Measurements from ENCODE around the gene KDM4C. TPM values are rescaled to one million over a fixed set of nuclear protein-coding genes. Genes with fewer than 3 reads are reported as not detected.
A peak's percentile ranks its signal among the peaks of the same experiment; 100 is the strongest.

KDM4C gene
- total RNA-seq, 1 donor = 50.7 TPM

GRCh38 chr9:6928863-6929262, 171.1 kb downstream of the KDM4C start:
- Histone ChIP-seq H3K27me3 (ENCODE audit: insufficient read depth, low read length) (no peaks in the 10 kb centered on the region), H3K79me2 (ENCODE audit: insufficient read depth, low read length) (no peaks in the 10 kb centered on the region), H3K27ac (ENCODE audit: low read depth, low read length) (no peak overlapping the region), H3K4me2 (ENCODE audit: insufficient read depth, low read length) (no peak overlapping the region), H3K9me3 (ENCODE audit: low read depth, low read length) (no peaks in the 10 kb centered on the region), H2AFZ (ENCODE audit: low read length) (no peak overlapping the region), H3K36me3 (ENCODE audit: insufficient read depth, low read length) (no peaks in the 10 kb centered on the region), H4K20me1 (ENCODE audit: insufficient read depth, low read length) (no peaks in the 10 kb centered on the region), H3K4me3 (ENCODE audit: insufficient read depth, low read length) (no peak overlapping the region), H3K4me1 (ENCODE audit: insufficient read depth, low read length) (peaks cover 38% of the 10 kb centered on the region)
- TF ChIP-seq CTCF (IDR thresholded peaks at IDR 0.05; ENCODE audit: extremely low read depth, low read depth, low read length) = no peak
- no peak for DNase-seq (ENCODE audit: insufficient read length, low spot score, missing footprints)

DNA sequence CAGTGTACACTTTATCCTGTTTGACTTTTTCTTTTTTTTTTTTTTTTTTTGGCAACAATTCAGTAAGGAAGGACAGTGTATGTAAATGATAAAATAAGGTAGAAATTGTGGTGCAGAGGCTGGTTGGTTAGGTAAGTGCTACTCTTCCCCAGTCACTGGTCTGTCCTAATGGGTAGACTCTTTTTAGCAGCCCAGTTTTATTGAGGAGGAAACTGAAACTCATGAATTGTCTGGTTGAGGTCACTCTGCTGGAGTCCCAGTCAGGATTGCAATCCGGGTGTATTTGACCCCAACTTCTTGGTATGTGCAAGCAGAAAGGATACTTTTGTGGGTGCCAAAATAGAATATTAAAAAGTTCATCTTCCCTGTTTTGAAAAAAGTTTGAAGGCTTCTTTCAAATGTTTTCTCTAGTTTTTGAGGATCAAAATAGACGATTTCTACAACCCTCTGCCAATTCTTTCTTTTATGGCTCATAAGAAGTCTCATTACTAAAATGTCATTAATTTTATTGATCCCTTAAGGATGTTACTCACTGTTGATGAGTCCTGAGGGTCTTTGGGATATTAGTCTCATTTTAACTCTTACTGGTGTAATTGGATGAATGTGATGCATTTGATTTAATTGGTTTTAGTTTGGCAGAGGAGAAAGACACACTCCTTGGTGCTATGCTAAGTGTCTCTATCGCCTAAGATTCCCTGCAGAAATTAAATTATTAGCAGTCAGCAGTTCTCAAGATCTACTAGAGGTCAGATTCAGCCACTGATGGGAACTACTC, 171.9 kb downstream of the KDM4C start:
- no peak overlapping the region for H2AFZ ChIP-seq (ENCODE audit: low read length)
- H3K79me2 ChIP-seq (ENCODE audit: insufficient read depth, low read length) = no peaks in the 10 kb centered on the region
- peaks cover 38% of the 10 kb centered on the region for H3K4me1 ChIP-seq (ENCODE audit: insufficient read depth, low read length)
- no peak for TF ChIP-seq CTCF (IDR thresholded peaks at IDR 0.05; ENCODE audit: extremely low read depth, low read depth, low read length)
- H4K20me1 ChIP-seq (ENCODE audit: insufficient read depth, low read length) = no peaks in the 10 kb centered on the region
- no peak overlapping the region for H3K4me2 ChIP-seq (ENCODE audit: insufficient read depth, low read length)
- H3K9me3 ChIP-seq (ENCODE audit: low read depth, low read length) = no peaks in the 10 kb centered on the region
- no peak overlapping the region for H3K27ac ChIP-seq (ENCODE audit: low read depth, low read length)
- no peaks in the 10 kb centered on the region for H3K27me3 ChIP-seq (ENCODE audit: insufficient read depth, low read length)
- no peak overlapping the region for H3K4me3 ChIP-seq (ENCODE audit: insufficient read depth, low read length)
- H3K36me3 ChIP-seq (ENCODE audit: insufficient read depth, low read length) = no peaks in the 10 kb centered on the region
- no peak for DNase-seq (ENCODE audit: insufficient read length, low spot score, missing footprints)

DNA sequence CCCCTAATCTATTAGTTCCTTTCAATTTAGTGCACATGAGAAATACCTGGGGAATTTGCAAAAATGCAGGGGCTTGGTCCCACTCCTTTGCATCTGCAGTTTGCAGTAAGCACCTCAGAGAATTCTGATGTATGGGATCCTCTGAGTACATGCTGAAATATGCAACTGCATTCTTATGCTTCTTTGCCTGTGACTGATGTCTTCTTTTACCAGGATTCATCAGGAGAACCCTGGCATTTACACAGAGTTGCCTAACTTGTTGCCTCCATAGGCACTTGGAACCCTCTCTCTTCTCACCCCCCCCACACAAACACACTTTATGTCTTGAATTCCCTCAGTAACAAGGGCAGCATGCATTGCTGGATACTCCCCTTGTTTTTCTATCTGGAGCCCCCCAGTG, 173.1 kb downstream of the KDM4C start:
- no peak for DNase-seq (ENCODE audit: insufficient read length, low spot score, missing footprints)
- H3K4me2 ChIP-seq (ENCODE audit: insufficient read depth, low read length) = peak overlapping the region; percentile 32

More for the DNA sequence above, 173.1 kb downstream of the KDM4C start:
- H3K79me2 ChIP-seq (ENCODE audit: insufficient read depth, low read length) = no peaks in the 10 kb centered on the region
- H3K27me3 ChIP-seq (ENCODE audit: insufficient read depth, low read length) = no peaks in the 10 kb centered on the region
- H3K27ac ChIP-seq (ENCODE audit: low read depth, low read length) = no peak overlapping the region
- H2AFZ ChIP-seq (ENCODE audit: low read length) = no peak overlapping the region
- H3K9me3 ChIP-seq (ENCODE audit: low read depth, low read length) = no peaks in the 10 kb centered on the region
- H3K4me1 ChIP-seq (ENCODE audit: insufficient read depth, low read length) = peaks cover 38% of the 10 kb centered on the region
- no peaks in the 10 kb centered on the region for H3K36me3 ChIP-seq (ENCODE audit: insufficient read depth, low read length)
- no peak overlapping the region for H3K4me3 ChIP-seq (ENCODE audit: insufficient read depth, low read length)
- TF ChIP-seq CTCF (IDR thresholded peaks at IDR 0.05; ENCODE audit: extremely low read depth, low read depth, low read length) = no peak
- no peaks in the 10 kb centered on the region for H4K20me1 ChIP-seq (ENCODE audit: insufficient read depth, low read length)

All from osteoblast (primary cell).